Testis (tissue), 3 donors: ENCODE measurements around the gene SLC25A36. TPM values are rescaled to one million over a fixed set of nuclear protein-coding genes. Genes with fewer than 3 reads are reported as not detected.
"Not testable (repeated sequence)": the region's sequence is repeated elsewhere in the genome, so short reads cannot be mapped to it uniquely, and the experiment has no call there.

ENCODE experiments used
- DNase-seq: peaks from one replicate; pipeline ENCODE4 v3.0.0-alpha.2; 2019
- H3K27ac ChIP-seq, 2 donors: fragments of 200-600 bp; sonication (generic); one replicate each; pipeline ENCODE4 v1.5.1; 2019
- H3K27me3 ChIP-seq: fragments of 200-600 bp; sonication (generic); one replicate; pipeline ENCODE4 v1.5.1; 2019
- H3K36me3 ChIP-seq: fragments of 200-600 bp; sonication (generic); one replicate; pipeline ENCODE4 v1.5.1; 2017; ENCODE audit warnings: low read depth; ENCODE audit errors: missing control alignments
- H3K4me1 ChIP-seq: fragments of 200-600 bp; sonication (generic); one replicate; pipeline ENCODE4 v1.5.1; 2019
- H3K4me3 ChIP-seq, 2 donors: fragments of 200-600 bp; sonication (generic); one replicate each; pipeline ENCODE4 v1.5.1; 2017 to 2019
- H3K9me3 ChIP-seq: fragments of 200-600 bp; sonication (generic); one replicate; pipeline ENCODE4 v1.5.1; 2017
- CTCF ChIP-seq, 3 experiments: fragments of 450-650 bp in 2 of 3; fragments of 200-600 bp in 1 of 3; sonication (generic) in 1 of 3; IDR thresholded peaks; one replicate each; pipeline ENCODE4 v1.5.1; 2016 to 2019; ENCODE audit warnings: antibody characterized with exemption in 3 of 3, mild to moderate bottlenecking in 2 of 3, moderate library complexity in 1 of 3
- POLR2A ChIP-seq: fragments of 450-650 bp; IDR thresholded peaks from one replicate; pipeline ENCODE4 v1.6.1; 2017; ENCODE audit warnings: antibody characterized with exemption, mild to moderate bottlenecking, moderate library complexity
- WGBS, 2 donors: methylation state at CpG; one replicate each; pipeline ENCODE4 v1.1.5; 2018; 5-methylcytosine and 5-hydroxymethylcytosine counted together
- intact Hi-C: fragments of 100-400 bp; cut with DNase I; formaldehyde crosslinking; loops from one replicate; pipeline ENCODE4 v1.15.1; 2023; ENCODE audit warnings: low total_unique reads
- polyA plus RNA-seq: library from polyadenylated mRNA; stranded (reverse); fragments of 350-450 nt; fragmentation: Illumina TruSeq; extraction: RNeasy Lipid Tissue Mini Kit (QIAGEN cat#74804); gene quantifications from one replicate; pipeline ENCODE4 v1.2.3, GENCODE V29; 2014; ENCODE audit warnings: low read depth, low replicate concordance; ENCODE audit not compliant: insufficient read depth
- total RNA-seq, 2 donors: library from RNA; depleted of rRNA; stranded (reverse); fragments of >200 nt; gene quantifications; one replicate each; pipeline ENCODE4 v1.2.3, GENCODE V29; 2016

SLC25A36 gene
- total and polyA plus RNA-seq, 3 donors from 2014 or later: 56.8 to 162 (median 109) TPM

- WGBS, 2 donors: 73 to 91% methylated on average over 2 of the region's 2 CpGs
- TF ChIP-seq POLR2A: no peak
- TF ChIP-seq CTCF (IDR thresholded peaks at IDR 0.05): no peak
- Histone ChIP-seq H3K27ac (no peak overlapping the region), H3K27me3 (no peaks in the 10 kb centered on the region), H3K36me3 (no peaks in the 10 kb centered on the region), H3K9me3 (no peaks in the 10 kb centered on the region), H3K4me1 (no peaks in the 10 kb centered on the region), H3K4me3 (no peak overlapping the region)
- DNase-seq: no peak
- intact Hi-C loops: loop anchor here (10.0 kb wide), 2 partner anchors 92 to 172 kb away; no protein-coding TSS in a partner anchor
Measured at GRCh38 chr3:141012571-141012970, 70.9 kb downstream of the SLC25A36 start.

- DNase-seq: no peak
- no peaks in the 10 kb centered on the region for H3K9me3 ChIP-seq
- WGBS, 2 donors: 85 to 88% methylated on average over 3 of the region's 3 CpGs
- no peaks in the 10 kb centered on the region for H3K4me1 ChIP-seq
- H3K36me3 ChIP-seq: no peaks in the 10 kb centered on the region
- H3K27me3 ChIP-seq: no peaks in the 10 kb centered on the region
- H3K4me3 ChIP-seq: no peak overlapping the region
- intact Hi-C loops: loop anchor here (10.0 kb wide), 2 partner anchors 89 to 169 kb away; no protein-coding TSS in a partner anchor
- no peak for TF ChIP-seq POLR2A
- no peak for TF ChIP-seq CTCF (IDR thresholded peaks at IDR 0.05)
- no peak overlapping the region for H3K27ac ChIP-seq
Measured at GRCh38 chr3:141015481-141015880, 73.8 kb downstream of the SLC25A36 start.

- H3K9me3 ChIP-seq, H3K4me3 ChIP-seq, DNase-seq, H3K27ac ChIP-seq, H3K27me3 ChIP-seq, H3K4me1 ChIP-seq, H3K36me3 ChIP-seq: not testable (repeated sequence)
- 82 to 86% methylated on average over 17 to 23 of the region's 23 CpGs for WGBS, 2 donors
- intact Hi-C loops: loop anchor here (10.0 kb wide), 2 partner anchors 87 to 167 kb away; no protein-coding TSS in a partner anchor
Measured at GRCh38 chr3:141017366-141018322, 76.0 kb downstream of the SLC25A36 start.

- H3K4me3 ChIP-seq: no peak overlapping the region
- no peaks in the 10 kb centered on the region for H3K4me1 ChIP-seq
- intact Hi-C loops: loop anchor here (10.0 kb wide), 2 partner anchors 86 to 166 kb away; no protein-coding TSS in a partner anchor
- no peaks in the 10 kb centered on the region for H3K36me3 ChIP-seq
- H3K27ac ChIP-seq: no peak overlapping the region
- TF ChIP-seq POLR2A (no peak), CTCF (IDR thresholded peaks at IDR 0.05) (no peak)
- H3K27me3 ChIP-seq: no peaks in the 10 kb centered on the region
- no peaks in the 10 kb centered on the region for H3K9me3 ChIP-seq
- 47 to 83% methylated on average over 9 to 19 of the region's 19 CpGs for WGBS, 2 donors
- DNase-seq: no peak
Measured at GRCh38 chr3:141019244-141019643, 77.6 kb downstream of the SLC25A36 start.

GRCh38 chr3:141020143-141020830, 78.7 kb downstream of the SLC25A36 start:
- intact Hi-C loops: no loop called here
- 79 to 84% methylated on average over 5 of the region's 5 CpGs for WGBS, 2 donors

More at GRCh38 chr3:141020143-141020830, 78.7 kb downstream of the SLC25A36 start:
- TF ChIP-seq POLR2A: no peak
- no peak for TF ChIP-seq CTCF (IDR thresholded peaks at IDR 0.05)
- Histone ChIP-seq H3K4me1 (no peaks in the 10 kb centered on the region), H3K4me3 (no peak overlapping the region), H3K27ac (no peak overlapping the region), H3K36me3 (no peaks in the 10 kb centered on the region), H3K27me3 (no peaks in the 10 kb centered on the region), H3K9me3 (no peaks in the 10 kb centered on the region)
- no peak for DNase-seq
